ENCODE measurements around the gene KRT34. TPM values are rescaled to one million over a fixed set of nuclear protein-coding genes. Genes with fewer than 3 reads are reported as not detected.

KRT34 gene
- total RNA-seq, 1 experiment from 2014 or later, result 5.1 TPM

- ChIA-PET CTCF (no interaction called here), POLR2A (ENCODE audit: unreplicated experiment) (no interaction called here)
- H3K4me2 ChIP-seq (ENCODE audit: low read length), result no peak overlapping the region
- no peaks in the 10 kb centered on the region for H3F3A ChIP-seq (ENCODE audit: low read length, unreplicated experiment)
- DNase-seq (no peak), ATAC-seq (no peak)
- H3K9me2 ChIP-seq (replicated peaks; ENCODE audit: low read length), result no peaks in the 10 kb centered on the region
- intact Hi-C loops (cut with micrococcal nuclease), result no loop called here
- no peak overlapping the region for H3K9ac ChIP-seq (ENCODE audit: low read length)
- H3K36me3 ChIP-seq (ENCODE audit: low read depth, low read length), result no peaks in the 10 kb centered on the region
- H3K9me3 ChIP-seq (ENCODE audit: low read length), result no peaks in the 10 kb centered on the region
- no peaks in the 10 kb centered on the region for H3K27me3 ChIP-seq (ENCODE audit: low read length)
- no peak for TF ChIP-seq EZH2phosphoT487 (IDR thresholded peaks at IDR 0.05; ENCODE audit: borderline replicate concordance, low read length)
- TF ChIP-seq CTCF (conservative IDR thresholded peaks at IDR 0.05; ENCODE audit: low read depth, low read length), result no peak
- TF ChIP-seq EZH2 (IDR thresholded peaks at IDR 0.05; ENCODE audit: low read length, unreplicated experiment), result no peak
- H4K20me1 ChIP-seq (ENCODE audit: low read length), result no peaks in the 10 kb centered on the region
- BruUV-seq (replicated peaks), result no TSS peak
- no peak overlapping the region for H2AFZ ChIP-seq (ENCODE audit: low read length)
- no peak overlapping the region for H3K27ac ChIP-seq (ENCODE audit: low read length)
- no peaks in the 10 kb centered on the region for H3K4me1 ChIP-seq (ENCODE audit: insufficient read depth, low read length)
- no peak overlapping the region for H3K4me3 ChIP-seq (ENCODE audit: low read length)
- no peaks in the 10 kb centered on the region for H3K79me2 ChIP-seq (ENCODE audit: low read length)
Observed at GRCh38 chr17:41333098-41333497, 49.0 kb downstream of the KRT34 start.

- H3K27me3 ChIP-seq (ENCODE audit: low read length), result no peaks in the 10 kb centered on the region
- no peak overlapping the region for H3K27ac ChIP-seq (ENCODE audit: low read length)
- no peaks in the 10 kb centered on the region for H3K79me2 ChIP-seq (ENCODE audit: low read length)
- H4K20me1 ChIP-seq (ENCODE audit: low read length), result no peaks in the 10 kb centered on the region
- no peak overlapping the region for H3K4me3 ChIP-seq (ENCODE audit: low read length)
- no peak overlapping the region for H2AFZ ChIP-seq (ENCODE audit: low read length)
- no peak overlapping the region for H3K9ac ChIP-seq (ENCODE audit: low read length)
- no peak overlapping the region for H3K4me2 ChIP-seq (ENCODE audit: low read length)
- H3K9me3 ChIP-seq (ENCODE audit: low read length), result no peaks in the 10 kb centered on the region
- ATAC-seq, result no peak
- intact Hi-C loops (cut with micrococcal nuclease), result no loop called here
- H3K36me3 ChIP-seq (ENCODE audit: low read depth, low read length), result no peaks in the 10 kb centered on the region
- H3K4me1 ChIP-seq (ENCODE audit: insufficient read depth, low read length), result no peaks in the 10 kb centered on the region
- DNase-seq, result no peak
- no TSS peak for BruUV-seq (replicated peaks)
- TF ChIP-seq EZH2 (IDR thresholded peaks at IDR 0.05; ENCODE audit: low read length, unreplicated experiment) (no peak), EZH2phosphoT487 (IDR thresholded peaks at IDR 0.05; ENCODE audit: borderline replicate concordance, low read length) (no peak), CTCF (conservative IDR thresholded peaks at IDR 0.05; ENCODE audit: low read depth, low read length) (no peak)
- ChIA-PET POLR2A (ENCODE audit: unreplicated experiment) (no interaction called here), CTCF (no interaction called here)
- no peaks in the 10 kb centered on the region for H3K9me2 ChIP-seq (replicated peaks; ENCODE audit: low read length)
- H3F3A ChIP-seq (ENCODE audit: low read length, unreplicated experiment), result no peaks in the 10 kb centered on the region
Observed at GRCh38 chr17:41332239-41332638, 49.9 kb downstream of the KRT34 start.

GRCh38 chr17:41331606-41332005, 50.5 kb downstream of the KRT34 start:
- H3K27me3 ChIP-seq (ENCODE audit: low read length), result no peaks in the 10 kb centered on the region
- intact Hi-C loops (cut with micrococcal nuclease), result no loop called here
- no peaks in the 10 kb centered on the region for H3K9me3 ChIP-seq (ENCODE audit: low read length)
- no peaks in the 10 kb centered on the region for H3K36me3 ChIP-seq (ENCODE audit: low read depth, low read length)
- ChIA-PET POLR2A (ENCODE audit: unreplicated experiment) (no interaction called here), CTCF (no interaction called here)
- no peak for TF ChIP-seq CTCF (conservative IDR thresholded peaks at IDR 0.05; ENCODE audit: low read depth, low read length)
- TF ChIP-seq EZH2phosphoT487 (IDR thresholded peaks at IDR 0.05; ENCODE audit: borderline replicate concordance, low read length), result no peak
- no peak for TF ChIP-seq EZH2 (IDR thresholded peaks at IDR 0.05; ENCODE audit: low read length, unreplicated experiment)
- H2AFZ ChIP-seq (ENCODE audit: low read length), result no peak overlapping the region
- no peak overlapping the region for H3K9ac ChIP-seq (ENCODE audit: low read length)
- H3F3A ChIP-seq (ENCODE audit: low read length, unreplicated experiment), result no peaks in the 10 kb centered on the region
- ATAC-seq (no peak), DNase-seq (no peak)
- H3K27ac ChIP-seq (ENCODE audit: low read length), result no peak overlapping the region
- no peaks in the 10 kb centered on the region for H3K79me2 ChIP-seq (ENCODE audit: low read length)
- H3K4me3 ChIP-seq (ENCODE audit: low read length), result no peak overlapping the region
- BruUV-seq (replicated peaks), result no TSS peak
- H3K4me1 ChIP-seq (ENCODE audit: insufficient read depth, low read length), result no peaks in the 10 kb centered on the region
- no peaks in the 10 kb centered on the region for H4K20me1 ChIP-seq (ENCODE audit: low read length)
- no peak overlapping the region for H3K4me2 ChIP-seq (ENCODE audit: low read length)
- no peaks in the 10 kb centered on the region for H3K9me2 ChIP-seq (replicated peaks; ENCODE audit: low read length)

Data from PC-3 (cell line).